Mesendoderm (in vitro differentiated cells): ENCODE results near the gene CASS4.

ENCODE experiments used
- DNase-seq: peaks from one replicate; pipeline ENCODE4 v3.0.0; 2013
- H2AK5ac ChIP-seq: 2 replicates; pipeline ENCODE4 v1.6.1; 2013; ENCODE audit warnings: low read length, inconsistent platforms
- H2BK120ac ChIP-seq: 2 replicates; pipeline ENCODE4 v1.6.1; 2013; ENCODE audit warnings: low read depth, mild to moderate bottlenecking, low read length, moderate library complexity, mixed read lengths
- H2BK15ac ChIP-seq: replicated peaks from 2 replicates; pipeline ENCODE4 v1.6.1; 2013; ENCODE audit warnings: low read depth, mild to moderate bottlenecking, moderate library complexity
- H2BK5ac ChIP-seq: 2 replicates; pipeline ENCODE4 v1.6.1; 2013; ENCODE audit warnings: low read length, inconsistent platforms
- H3K18ac ChIP-seq: 2 replicates; pipeline ENCODE4 v1.6.1; 2013; ENCODE audit warnings: mild to moderate bottlenecking, low read length, mixed read lengths
- H3K23ac ChIP-seq: one replicate; pipeline ENCODE4 v1.6.1; 2013; ENCODE audit warnings: low read length
- H3K27ac ChIP-seq: 2 replicates; pipeline ENCODE4 v1.5.1; 2013; ENCODE audit warnings: low read depth, mild to moderate bottlenecking, inconsistent platforms, low read length, moderate library complexity
- H3K27me3 ChIP-seq: 2 replicates; pipeline ENCODE4 v1.6.1; 2013; ENCODE audit warnings: low read length, control low read depth, mild to moderate bottlenecking, inconsistent platforms; ENCODE audit not compliant: insufficient read depth, poor library complexity
- H3K36me3 ChIP-seq: 2 replicates; pipeline ENCODE4 v1.6.1; 2013; ENCODE audit warnings: low read length, inconsistent platforms; ENCODE audit not compliant: control insufficient read depth, insufficient read depth
- H3K4ac ChIP-seq: one replicate; pipeline ENCODE4 v1.6.1; 2013; ENCODE audit warnings: low read depth, mild to moderate bottlenecking, low read length, moderate library complexity
- H3K4me1 ChIP-seq: 2 replicates; pipeline ENCODE4 v1.6.1; 2013; ENCODE audit warnings: low read depth, low read length, inconsistent platforms; ENCODE audit not compliant: control insufficient read depth
- H3K4me2 ChIP-seq: 2 replicates; pipeline ENCODE4 v1.6.1; 2013; ENCODE audit warnings: low read length
- H3K4me3 ChIP-seq: 2 replicates; pipeline ENCODE4 v1.5.1; 2013; ENCODE audit warnings: mild to moderate bottlenecking, low read length
- H3K56ac ChIP-seq: one replicate; pipeline ENCODE4 v1.6.1; 2013; ENCODE audit warnings: low read length
- H3K79me1 ChIP-seq: 2 replicates; pipeline ENCODE4 v1.6.1; 2013; ENCODE audit warnings: low read length, inconsistent platforms
- H3K79me2 ChIP-seq: 2 replicates; pipeline ENCODE4 v1.6.1; 2013; ENCODE audit warnings: mild to moderate bottlenecking, low read length; ENCODE audit not compliant: control insufficient read depth, insufficient read depth
- H3K9ac ChIP-seq: 2 replicates; pipeline ENCODE4 v1.6.1; 2013; ENCODE audit warnings: low read length, inconsistent platforms
- H4K5ac ChIP-seq: one replicate; pipeline ENCODE4 v1.6.1; 2013; ENCODE audit warnings: low read length
- H4K8ac ChIP-seq: one replicate; pipeline ENCODE4 v1.6.1; 2013; ENCODE audit warnings: low read depth, mild to moderate bottlenecking, control low read depth, low read length, moderate library complexity
- WGBS: extraction: QIAGEN DNeasy Blood & Tissue Kit; methylation state at CpG from one replicate; pipeline ENCODE4 v1.1.7; 2013; ENCODE audit warnings: low lambda C conversion rate, missing lambda C conversion rate; ENCODE audit not compliant: insufficient coverage; ENCODE audit errors: extremely low coverage; 5-methylcytosine and 5-hydroxymethylcytosine counted together

Gene CASS4

DNA sequence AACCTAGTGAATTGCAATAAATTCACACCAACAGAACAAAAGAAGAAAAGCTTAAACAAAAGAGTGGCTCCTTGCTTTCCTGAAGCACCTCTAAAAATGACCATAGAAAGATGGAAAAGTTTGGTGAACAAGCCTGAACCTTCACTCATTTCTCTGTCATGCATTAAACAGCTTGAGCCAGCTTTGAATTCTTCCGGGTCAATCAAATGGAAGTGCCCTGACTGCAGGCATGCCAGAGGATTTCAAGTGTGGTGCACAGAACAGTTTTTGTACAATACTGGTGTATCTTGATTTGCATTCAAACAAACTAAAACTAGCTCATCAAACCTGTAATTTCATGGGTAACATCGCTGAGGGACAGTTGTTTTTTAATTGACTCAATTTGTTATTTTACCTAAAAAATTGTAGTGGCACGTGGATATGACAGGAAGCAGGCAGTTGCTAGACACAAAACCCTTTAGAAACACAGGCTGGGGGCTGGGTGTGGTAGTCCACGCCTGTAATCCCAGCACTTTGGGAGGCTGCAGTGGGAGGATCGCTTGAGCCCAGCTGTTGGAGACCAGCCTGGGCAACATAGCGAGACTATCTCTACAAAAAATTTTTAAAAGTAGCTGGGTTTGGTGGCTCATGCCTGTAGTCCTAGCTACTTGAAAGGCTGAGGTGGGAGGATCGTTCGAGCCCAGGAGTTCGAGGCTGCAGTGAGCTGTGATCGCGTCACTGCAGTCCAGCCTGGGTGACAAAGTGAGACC, 9.1 kb downstream of the CASS4 start:
- Histone ChIP-seq H3K4me3 (no peak overlapping the region), H3K27ac (no peak overlapping the region), H2BK120ac (no peak overlapping the region), H3K56ac (no peak overlapping the region), H3K4ac (no peak overlapping the region), H3K27me3 (no peaks in the 10 kb centered on the region), H3K36me3 (no peaks in the 10 kb centered on the region), H2BK15ac (no peak overlapping the region), H4K8ac (no peak overlapping the region), H3K23ac (no peak overlapping the region), H3K4me1 (no peaks in the 10 kb centered on the region), H3K18ac (no peak overlapping the region), H4K5ac (no peak overlapping the region), H3K79me1 (no peaks in the 10 kb centered on the region), H3K9ac (no peak overlapping the region), H2BK5ac (no peak overlapping the region), H2AK5ac (no peak overlapping the region), H3K4me2 (no peak overlapping the region), H3K79me2 (no peaks in the 10 kb centered on the region)
- DNase-seq: no peak
- WGBS: no CpG with 5 or more reads among the region's 11 CpGs

DNA sequence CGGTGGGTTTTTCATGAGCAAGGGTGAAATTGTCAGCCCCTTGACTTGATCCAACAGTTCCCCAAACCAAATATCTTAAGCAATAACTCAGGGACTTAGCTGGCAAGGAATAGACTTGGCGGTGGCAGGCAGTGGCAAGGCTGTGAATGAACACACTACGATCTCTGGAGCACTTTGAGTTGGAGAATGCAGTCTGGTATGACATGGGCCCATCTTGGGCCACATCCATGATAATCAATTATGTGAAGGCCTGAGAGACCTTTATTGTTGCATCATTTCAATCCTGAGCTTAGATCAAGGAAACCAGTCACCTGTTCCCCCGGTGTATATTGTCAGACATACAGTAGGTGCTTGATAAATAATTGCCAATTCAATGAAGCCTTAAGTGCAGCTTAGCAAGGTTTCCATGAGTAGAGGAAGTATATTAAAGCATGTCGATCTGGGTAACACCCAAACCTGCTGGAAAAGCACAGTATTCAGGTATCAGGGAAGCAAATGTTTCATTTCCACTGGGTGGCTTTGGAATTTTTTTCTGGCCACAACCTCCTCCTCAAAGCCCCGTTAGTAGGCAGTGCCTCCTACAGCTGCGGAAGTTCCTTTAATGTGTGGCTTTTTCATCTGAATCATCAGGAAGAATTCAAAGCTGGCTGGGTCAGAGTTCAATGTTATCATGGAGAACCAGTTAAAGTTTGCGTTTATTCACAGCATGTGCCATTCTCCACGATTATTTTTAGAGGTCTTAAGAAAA, 10.2 kb downstream of the CASS4 start:
- no peak overlapping the region for H3K27ac ChIP-seq
- DNase-seq: no peak

GRCh38 chr20:56422824-56423189, 10.7 kb downstream of the CASS4 start:
- H3K56ac ChIP-seq: no peak overlapping the region
- H3K18ac ChIP-seq: no peak overlapping the region
- no peak overlapping the region for H2BK15ac ChIP-seq
- DNase-seq: no peak
- WGBS: no CpG with 5 or more reads among the region's 4 CpGs
- no peak overlapping the region for H4K5ac ChIP-seq
- H3K4me1 ChIP-seq: no peaks in the 10 kb centered on the region
- H4K8ac ChIP-seq: no peak overlapping the region
- no peaks in the 10 kb centered on the region for H3K79me2 ChIP-seq
- no peaks in the 10 kb centered on the region for H3K79me1 ChIP-seq
- H3K27ac ChIP-seq: no peak overlapping the region
- no peak overlapping the region for H2BK5ac ChIP-seq
- no peak overlapping the region for H3K4me3 ChIP-seq
- H3K27me3 ChIP-seq: no peaks in the 10 kb centered on the region
- no peak overlapping the region for H3K4ac ChIP-seq
- no peak overlapping the region for H3K4me2 ChIP-seq
- no peak overlapping the region for H2AK5ac ChIP-seq
- no peak overlapping the region for H2BK120ac ChIP-seq
- no peak overlapping the region for H3K23ac ChIP-seq
- H3K9ac ChIP-seq: no peak overlapping the region
- H3K36me3 ChIP-seq: no peaks in the 10 kb centered on the region

More for the DNA sequence above, 10.2 kb downstream of the CASS4 start:
- no peak overlapping the region for H3K4ac ChIP-seq
- H2AK5ac ChIP-seq: no peak overlapping the region
- H3K27me3 ChIP-seq: no peaks in the 10 kb centered on the region
- no peak overlapping the region for H2BK15ac ChIP-seq
- H3K56ac ChIP-seq: no peak overlapping the region
- no peaks in the 10 kb centered on the region for H3K36me3 ChIP-seq
- no peaks in the 10 kb centered on the region for H3K79me1 ChIP-seq
- H3K9ac ChIP-seq: no peak overlapping the region
- WGBS: no CpG with 5 or more reads among the region's 9 CpGs
- no peak overlapping the region for H4K8ac ChIP-seq
- H2BK5ac ChIP-seq: no peak overlapping the region
- no peak overlapping the region for H2BK120ac ChIP-seq
- no peaks in the 10 kb centered on the region for H3K79me2 ChIP-seq
- no peaks in the 10 kb centered on the region for H3K4me1 ChIP-seq
- no peak overlapping the region for H3K4me3 ChIP-seq
- H3K4me2 ChIP-seq: no peak overlapping the region
- H3K18ac ChIP-seq: no peak overlapping the region
- no peak overlapping the region for H3K23ac ChIP-seq
- no peak overlapping the region for H4K5ac ChIP-seq

DNA sequence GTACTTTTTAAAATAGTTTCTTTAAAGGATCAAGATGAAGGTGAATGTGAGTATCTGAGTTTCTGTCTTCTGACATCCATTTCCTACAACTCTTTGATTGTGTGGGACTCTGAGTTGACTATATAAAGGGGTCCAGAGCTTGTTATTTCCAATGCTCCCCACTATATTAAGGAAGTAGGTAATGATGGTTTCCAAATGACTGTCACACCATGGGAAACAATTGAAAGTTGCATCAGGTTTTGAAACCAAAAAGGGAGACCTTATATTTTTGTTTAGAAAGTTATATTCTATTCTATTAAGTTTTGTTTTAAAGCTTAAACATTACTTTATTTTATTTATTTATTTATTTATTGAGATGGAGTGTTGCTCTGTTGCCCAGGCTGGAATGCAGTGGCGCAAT, 11.2 kb downstream of the CASS4 start:
- no peak overlapping the region for H3K4ac ChIP-seq
- no peak overlapping the region for H3K23ac ChIP-seq
- no peak overlapping the region for H3K27ac ChIP-seq
- no peak overlapping the region for H2BK5ac ChIP-seq
- no peak overlapping the region for H3K4me2 ChIP-seq
- no peak overlapping the region for H3K56ac ChIP-seq
- H3K4me1 ChIP-seq: no peaks in the 10 kb centered on the region
- no peak for DNase-seq
- H3K36me3 ChIP-seq: no peaks in the 10 kb centered on the region
- H2BK120ac ChIP-seq: no peak overlapping the region
- H3K79me2 ChIP-seq: no peaks in the 10 kb centered on the region
- no peak overlapping the region for H2BK15ac ChIP-seq
- no peak overlapping the region for H4K8ac ChIP-seq
- H3K18ac ChIP-seq: no peak overlapping the region
- H2AK5ac ChIP-seq: no peak overlapping the region
- WGBS: no CpG with 5 or more reads among the region's 1 CpG
- no peaks in the 10 kb centered on the region for H3K27me3 ChIP-seq
- no peak overlapping the region for H4K5ac ChIP-seq
- no peaks in the 10 kb centered on the region for H3K79me1 ChIP-seq
- no peak overlapping the region for H3K4me3 ChIP-seq
- H3K9ac ChIP-seq: no peak overlapping the region

DNA sequence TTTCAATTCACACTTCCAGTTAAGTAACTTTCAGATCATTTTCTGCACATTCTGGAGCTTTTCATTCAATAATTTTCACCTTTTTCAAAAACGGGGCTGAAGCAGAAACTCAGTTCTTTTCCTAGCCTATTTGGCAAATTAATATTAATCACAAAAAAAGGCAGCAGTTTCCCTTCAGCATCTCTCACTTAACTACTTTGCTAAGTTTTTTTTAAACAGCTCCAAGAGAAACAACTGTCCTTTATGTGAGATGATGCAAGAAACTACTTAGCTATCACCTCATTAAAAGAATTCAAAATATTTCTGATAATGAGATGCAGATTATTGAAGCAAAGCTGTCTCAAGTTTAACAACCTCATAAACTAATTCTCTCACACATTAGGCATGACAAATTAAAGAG, 11.8 kb downstream of the CASS4 start:
- Histone ChIP-seq H3K27ac (no peak overlapping the region), H2BK15ac (no peak overlapping the region), H3K79me1 (no peaks in the 10 kb centered on the region), H3K4me2 (no peak overlapping the region), H3K9ac (no peak overlapping the region), H3K4me1 (no peaks in the 10 kb centered on the region), H3K79me2 (no peaks in the 10 kb centered on the region), H2BK5ac (no peak overlapping the region), H3K27me3 (no peaks in the 10 kb centered on the region), H3K36me3 (no peaks in the 10 kb centered on the region), H3K18ac (no peak overlapping the region), H3K23ac (no peak overlapping the region), H2AK5ac (no peak overlapping the region), H3K4me3 (no peak overlapping the region), H3K56ac (no peak overlapping the region), H3K4ac (no peak overlapping the region), H4K5ac (no peak overlapping the region), H2BK120ac (no peak overlapping the region), H4K8ac (no peak overlapping the region)
- no CpG with 5 or more reads among the region's 1 CpG for WGBS
- no peak for DNase-seq
